NT2/D1 (cell line): ENCODE data around the gene CCL26.

Experiments used
- SUZ12 ChIP-seq: IDR thresholded peaks from 2 replicates; pipeline ENCODE4 v1.6.1; 2011; ENCODE audit not compliant: insufficient read length, insufficient read depth; ENCODE audit errors: extremely low read depth
- YY1 ChIP-seq: IDR thresholded peaks from 2 replicates; pipeline ENCODE4 v1.6.1; 2011; ENCODE audit not compliant: insufficient read length, insufficient read depth
- ZNF274 ChIP-seq: IDR thresholded peaks from 2 replicates; pipeline ENCODE4 v1.6.1; 2011; ENCODE audit warnings: mild to moderate bottlenecking, low read depth, low read length

- TF ChIP-seq ZNF274 (no peak), SUZ12 (no peak), YY1 (no peak)
Measured at GRCh38 chr7:75727881-75728593, 44.0 kb downstream of the CCL26 start.
